GM19328 (cell line): ENCODE results near the gene JAK2.

Source experiments
- ATAC-seq: cut with Tn5 transposase; IDR thresholded peaks from one replicate; pipeline ENCODE4 v1.9.1; 2021; ENCODE audit warnings: mild to moderate bottlenecking, moderate library complexity; ENCODE audit not compliant: unreplicated experiment

JAK2 gene

DNA sequence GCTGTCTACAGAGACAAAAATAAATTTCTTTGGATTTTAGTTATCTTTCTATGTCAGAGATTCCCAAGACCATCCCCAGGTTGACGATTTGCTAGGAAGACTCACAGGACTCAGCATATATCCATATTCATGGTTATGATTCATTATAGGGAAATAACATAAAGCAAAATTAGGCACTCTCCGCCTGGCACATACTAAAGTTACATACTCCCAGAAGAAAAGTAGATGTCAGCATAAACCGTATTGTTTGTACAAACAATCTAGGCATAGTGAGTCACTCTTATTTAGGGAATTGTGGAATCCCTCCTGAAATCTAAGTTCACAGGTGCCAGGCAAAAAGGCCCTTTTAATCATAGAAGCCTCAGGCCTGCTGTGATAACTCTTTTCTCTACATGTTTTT, 137.4 kb downstream of the JAK2 start:
- no peak for ATAC-seq

DNA sequence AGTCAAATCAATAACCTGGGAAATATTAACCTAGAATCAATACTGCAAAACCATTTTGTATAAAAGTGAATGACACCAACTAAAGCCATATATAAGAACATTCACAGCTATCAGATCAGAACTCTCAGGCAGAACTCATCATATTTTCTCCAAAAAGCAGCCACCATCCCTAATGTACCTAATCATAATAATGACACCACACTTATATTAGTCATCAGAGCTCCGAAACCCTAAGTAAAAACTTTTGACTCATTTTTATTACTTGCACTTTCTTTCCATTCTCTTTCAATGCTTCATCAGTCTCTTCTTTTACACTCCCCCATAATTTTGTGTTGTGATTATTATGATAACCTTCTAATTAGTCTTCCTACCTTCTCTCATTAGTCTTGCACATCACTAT, 155.1 kb downstream of the JAK2 start:
- ATAC-seq, result no peak

DNA sequence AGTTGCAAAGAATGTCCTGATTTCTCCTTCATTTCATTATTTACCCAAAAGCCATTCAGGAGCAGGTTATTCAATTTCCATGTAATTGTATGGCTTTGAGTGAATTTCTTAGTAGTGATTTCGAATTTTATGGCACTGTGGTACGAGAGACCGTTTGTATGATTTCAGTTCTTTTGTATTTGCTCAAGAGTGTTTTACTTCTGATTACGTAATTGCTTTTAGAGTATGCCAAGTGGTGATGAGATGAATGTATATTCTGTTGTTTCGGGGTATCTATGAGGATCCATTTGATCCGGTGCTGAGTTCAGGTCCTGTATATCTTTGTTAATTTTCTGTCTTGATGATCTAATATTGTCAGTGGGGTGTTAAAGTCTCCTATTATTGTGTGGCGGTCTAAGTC, 159.1 kb downstream of the JAK2 start:
- ATAC-seq, result no peak

DNA sequence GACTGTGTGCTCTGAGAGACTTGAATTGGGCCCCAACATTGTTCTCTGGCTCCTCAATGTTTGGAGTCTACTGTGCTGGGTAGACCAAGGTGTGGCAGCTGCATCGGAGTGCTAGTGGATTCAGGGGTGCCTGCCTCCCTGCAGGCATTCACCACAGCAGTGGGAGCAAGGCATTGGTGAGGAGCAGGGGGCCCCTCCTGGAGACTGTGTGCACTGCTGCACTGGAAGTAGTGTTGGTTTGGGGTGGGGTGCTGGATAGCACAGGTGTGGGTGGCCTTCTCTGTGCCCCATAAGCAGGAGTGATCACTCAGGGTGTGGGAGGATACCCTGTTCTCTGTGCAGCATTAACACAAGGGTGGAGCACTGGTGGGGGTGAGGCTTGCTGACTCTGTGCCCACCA, 161.2 kb downstream of the JAK2 start:
- no peak for ATAC-seq
